IMR-90 (cell line): ENCODE data around the gene CDC42BPG. TPM values are rescaled to one million over a fixed set of nuclear protein-coding genes. Genes with fewer than 3 reads are reported as not detected.

Experiments used
- ATAC-seq: fragments of 200-7000 bp; cut with Tn5 transposase; 2 replicates; pipeline ENCODE4 v1.9.1; 2020; ENCODE audit warnings: low read depth, mild to moderate bottlenecking, moderate library complexity
- BruUV-seq: library from RNA; stranded (reverse); fragments of 400-500 nt; replicated peaks from 2 replicates; lab custom pipeline; 2021; lab: Mats Ljungman, UMichigan
- CTCF ChIA-PET: fragments of 300-600 bp; formaldehyde crosslinking; extraction: SDS; loops from one replicate; lab custom pipeline; 2021; ENCODE audit warnings: antibody characterized with exemption; lab: Yijun Ruan, JAX
- POLR2A ChIA-PET: fragments of 300-600 bp; sonication (Branson Sonifier 250); formaldehyde crosslinking; loops from one replicate; lab custom pipeline; 2022; ENCODE audit warnings: antibody characterized with exemption; ENCODE audit not compliant: unreplicated experiment; lab: Charles Lee
- DNase-seq: peaks from one replicate; pipeline ENCODE4 v3.0.0; 2013
- H2AFZ ChIP-seq: replicated peaks from 2 replicates; pipeline ENCODE3; 2013; ENCODE audit warnings: low read length, mild to moderate bottlenecking; ENCODE audit not compliant: poor library complexity
- H2AK5ac ChIP-seq: 2 replicates; pipeline ENCODE4 v1.6.1; 2013; ENCODE audit warnings: low read depth, low read length, inconsistent platforms
- H2AK9ac ChIP-seq: replicated peaks from 2 replicates; pipeline ENCODE3; 2013; ENCODE audit warnings: mild to moderate bottlenecking, low read depth, low read length, moderate library complexity; ENCODE audit not compliant: poor library complexity
- H2BK120ac ChIP-seq: 2 replicates; pipeline ENCODE4 v1.6.1; 2013; ENCODE audit warnings: low read depth, low read length, inconsistent platforms
- H2BK15ac ChIP-seq: 3 replicates; pipeline ENCODE4 v1.6.1; 2013; ENCODE audit warnings: low read depth, low read length, inconsistent platforms
- H2BK20ac ChIP-seq: 2 replicates; pipeline ENCODE4 v1.6.1; 2013; ENCODE audit warnings: low read depth, mild to moderate bottlenecking, inconsistent platforms, low read length, moderate library complexity
- H2BK5ac ChIP-seq: 2 replicates; pipeline ENCODE4 v1.6.1; 2013; ENCODE audit warnings: mild to moderate bottlenecking, low read depth, low read length, inconsistent platforms; ENCODE audit not compliant: poor library complexity, severe bottlenecking
- H3K14ac ChIP-seq: replicated peaks from 2 replicates; pipeline ENCODE4 v1.6.1; 2013; ENCODE audit warnings: low read depth, low read length, inconsistent platforms
- H3K18ac ChIP-seq: 2 replicates; pipeline ENCODE4 v1.6.1; 2013; ENCODE audit warnings: low read depth, low read length, control low read depth
- H3K23ac ChIP-seq: 2 replicates; pipeline ENCODE4 v1.6.1; 2013; ENCODE audit warnings: low read depth, low read length, inconsistent platforms
- H3K27ac ChIP-seq: 2 replicates; pipeline ENCODE4 v1.5.1; 2013; ENCODE audit warnings: mild to moderate bottlenecking, control low read depth, low read length; ENCODE audit not compliant: insufficient read depth
- H3K27me3 ChIP-seq: 2 replicates; pipeline ENCODE4 v1.6.1; 2013; ENCODE audit warnings: low read length; ENCODE audit not compliant: control insufficient read depth, insufficient read depth
- H3K36me3 ChIP-seq: 2 replicates; pipeline ENCODE4 v1.6.1; 2013; ENCODE audit warnings: low read length, mixed read lengths; ENCODE audit not compliant: control insufficient read depth, insufficient read depth
- H3K4ac ChIP-seq: 2 replicates; pipeline ENCODE4 v1.6.1; 2013; ENCODE audit warnings: low read depth, low read length, inconsistent platforms
- H3K4me1 ChIP-seq: 2 replicates; pipeline ENCODE4 v1.6.1; 2013; ENCODE audit warnings: low read length, mixed read lengths; ENCODE audit not compliant: control insufficient read depth, insufficient read depth
- H3K4me2 ChIP-seq: 2 replicates; pipeline ENCODE4 v1.6.1; 2013; ENCODE audit warnings: low read depth, mild to moderate bottlenecking, control low read depth, low read length, moderate library complexity
- H3K4me3 ChIP-seq: 2 replicates; pipeline ENCODE4 v1.5.1; 2013; ENCODE audit warnings: low read depth, mild to moderate bottlenecking, control low read depth, low read length, moderate library complexity; ENCODE audit not compliant: insufficient read depth
- H3K56ac ChIP-seq: 2 replicates; pipeline ENCODE4 v1.6.1; 2013; ENCODE audit warnings: low read length, inconsistent platforms; ENCODE audit not compliant: insufficient read depth; ENCODE audit errors: extremely low read depth
- H3K79me1 ChIP-seq, 2 experiments: 2 replicates each; pipeline ENCODE4 v1.6.1; 2013; ENCODE audit warnings: low read length in 2 of 2, inconsistent platforms in 1 of 2, low read depth in 1 of 2
- H3K9ac ChIP-seq: 2 replicates; pipeline ENCODE4 v1.6.1; 2013; ENCODE audit warnings: low read depth, low read length, control low read depth
- H3K9me1 ChIP-seq: 2 replicates; pipeline ENCODE4 v1.6.1; 2013; ENCODE audit warnings: low read length, inconsistent platforms; ENCODE audit not compliant: insufficient read depth
- H3K9me3 ChIP-seq: 2 replicates; pipeline ENCODE4 v1.6.1; 2013; ENCODE audit warnings: low read length; ENCODE audit not compliant: control insufficient read depth, insufficient read depth
- H4K20me1 ChIP-seq: 2 replicates; pipeline ENCODE4 v1.6.1; 2013; ENCODE audit warnings: low read length, inconsistent platforms; ENCODE audit not compliant: insufficient read depth
- H4K5ac ChIP-seq: 2 replicates; pipeline ENCODE4 v1.6.1; 2013; ENCODE audit warnings: mild to moderate bottlenecking, low read depth, low read length, control low read depth
- H4K8ac ChIP-seq, 2 experiments: 2 replicates each; pipeline ENCODE4 v1.6.1; 2013; ENCODE audit warnings: low read depth in 2 of 2, low read length in 2 of 2, control low read depth in 1 of 2, inconsistent platforms in 1 of 2
- H4K91ac ChIP-seq: 2 replicates; pipeline ENCODE4 v1.6.1; 2013; ENCODE audit warnings: low read depth, low read length, inconsistent platforms; ENCODE audit not compliant: insufficient read depth
- MAZ ChIP-seq: IDR thresholded peaks from 2 replicates; pipeline ENCODE4 v1.6.1; 2012; ENCODE audit warnings: low read depth, mild to moderate bottlenecking, low read length, improper control_type of control experiment, moderate library complexity, borderline replicate concordance
- NFE2L2 ChIP-seq: fragments of 150-350 bp; IDR thresholded peaks from 2 replicates; pipeline ENCODE4 v1.6.1; 2016; ENCODE audit warnings: low read depth, mild to moderate bottlenecking, low read length
- POLR2A ChIP-seq: IDR thresholded peaks from 2 replicates; pipeline ENCODE4 v1.6.1; 2012; ENCODE audit warnings: mild to moderate bottlenecking, low read depth, low read length
- RAD21 ChIP-seq: IDR thresholded peaks from 2 replicates; pipeline ENCODE4 v1.6.1; 2012; ENCODE audit warnings: low read length, improper control_type of control experiment
- SMC3 ChIP-seq: fragments of 150-350 bp; IDR thresholded peaks from 2 replicates; pipeline ENCODE4 v1.6.1; 2016; ENCODE audit warnings: low read depth, mild to moderate bottlenecking, antibody characterized with exemption, low read length, moderate library complexity
- WGBS, 2 experiments: methylation state at CpG; one replicate each; pipeline versions ENCODE4 v1.1.5 to v1.1.7; 2013; ENCODE audit warnings: missing lambda C conversion rate in 2 of 2; ENCODE audit not compliant: insufficient read length in 1 of 2; ENCODE audit errors: extremely low coverage in 2 of 2; 5-methylcytosine and 5-hydroxymethylcytosine counted together
- dilution Hi-C: fragments of 300-500 bp; cut with HindIII; formaldehyde crosslinking; loops from one replicate; pipeline ENCODE4 v1.14.3; 2018; ENCODE audit warnings: low sequenced_read_pairs; ENCODE audit not compliant: unreplicated experiment
- in situ Hi-C: fragments of 300-500 bp; cut with MboI; formaldehyde crosslinking; loops from 3 replicates; pipeline ENCODE4 v1.14.3; 2019; ENCODE audit warnings: low sequenced_read_pairs, inconsistent platforms, mixed read lengths
- intact Hi-C: fragments of 100-400 bp; cut with micrococcal nuclease; formaldehyde crosslinking; loops from 2 replicates; pipeline ENCODE4 v1.10.0; 2022
- polyA plus RNA-seq, 3 experiments: library from polyadenylated mRNA; depleted of rRNA; stranded (reverse); fragments of >200 nt; gene quantifications; 2 replicates each; pipeline ENCODE4 v1.2.3, GENCODE V29; 2012; ENCODE audit warnings: low replicate concordance in 1 of 3
- total RNA-seq: library from RNA; depleted of rRNA; stranded (reverse); fragments of >200 nt; gene quantifications from 2 replicates; pipeline ENCODE4 v1.2.3, GENCODE V29; 2012
- TF ChIP-seq, protein P1 (sequence below): fragments of 150-350 bp; IDR thresholded peaks from 2 replicates; pipeline ENCODE4 v1.6.1; 2017; ENCODE audit warnings: mild to moderate bottlenecking, antibody characterized with exemption, low read length, low read depth

CDC42BPG gene
- total and polyA plus RNA-seq, 2 of the 4 experiments (the other 2 are of a cell fraction) = under 0.01 to 0.12 TPM

GRCh38 chr11:64802370-64803157 is 41.9 kb downstream of the CDC42BPG start (continued):
- TF ChIP-seq RAD21 = no peak
- no peak for TF ChIP-seq NFE2L2

GRCh38 chr11:64801561-64802369 is 42.7 kb downstream of the CDC42BPG start:
- Histone ChIP-seq H3K4me2 (no peak overlapping the region; the same call in 1 of the 2 replicates), H2AFZ (peak overlapping the region; percentile 96), H3K9ac (no peak overlapping the region), H3K27me3 (no peaks in the 10 kb centered on the region), H3K4me3 (no peak overlapping the region), H2BK5ac (no peak overlapping the region), H3K27ac (no peak overlapping the region), H2BK20ac (no peak overlapping the region), H3K4ac (peak overlapping the region; percentile 12; the same call in 1 of the 2 replicates), H3K4me1 (peaks cover 10% of the 10 kb centered on the region), H2AK9ac (peak overlapping the region; percentile 84), H3K56ac (no peak overlapping the region), H4K91ac (no peak overlapping the region), H2BK15ac (no peak overlapping the region), H3K14ac (no peak overlapping the region), H3K36me3 (peaks cover 33% of the 10 kb centered on the region), H2BK120ac (no peak overlapping the region), H3K9me3 (no peaks in the 10 kb centered on the region), H4K20me1 (no peaks in the 10 kb centered on the region), H4K5ac (no peak overlapping the region), H3K9me1 (peaks cover 7% of the 10 kb centered on the region), H2AK5ac (peak overlapping the region; percentile 5; the same call in 1 of the 2 replicates), H4K8ac (peak overlapping the region; percentile 33 to 52; a peak in 1 of 4 replicates), H3K79me1 (peaks cover 4 to 18% of the 10 kb centered on the region in 2 experiments; a peak in 3 of 4 replicates), H3K23ac (no peak overlapping the region), H3K18ac (no peak overlapping the region)
- intact Hi-C loops (loop anchor here (2.0 kb wide), 1 partner anchor 23 kb away; the partner anchor contains the start of gene SF1), in situ Hi-C loops (no loop called here), dilution Hi-C loops (no loop called here)
- 50% methylated on average over 1 of the region's 13 CpGs; no CpG with 5 or more reads in 1 of the 2 experiments for WGBS, 2 experiments
- ATAC-seq (no peak), DNase-seq (no peak)
- no TSS peak for BruUV-seq
- POLR2A ChIA-PET = no interaction called here
- TF ChIP-seq, protein P1, sequence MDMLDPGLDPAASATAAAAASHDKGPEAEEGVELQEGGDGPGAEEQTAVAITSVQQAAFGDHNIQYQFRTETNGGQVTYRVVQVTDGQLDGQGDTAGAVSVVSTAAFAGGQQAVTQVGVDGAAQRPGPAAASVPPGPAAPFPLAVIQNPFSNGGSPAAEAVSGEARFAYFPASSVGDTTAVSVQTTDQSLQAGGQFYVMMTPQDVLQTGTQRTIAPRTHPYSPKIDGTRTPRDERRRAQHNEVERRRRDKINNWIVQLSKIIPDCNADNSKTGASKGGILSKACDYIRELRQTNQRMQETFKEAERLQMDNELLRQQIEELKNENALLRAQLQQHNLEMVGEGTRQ = no peak
- no peak for TF ChIP-seq POLR2A
- no peak for TF ChIP-seq SMC3
- TF ChIP-seq NFE2L2 = no peak
- TF ChIP-seq RAD21 = no peak
- no peak for TF ChIP-seq MAZ
- CTCF ChIA-PET = no interaction called here
